ENCODE results near the gene UBR4. TPM values are rescaled to one million over a fixed set of nuclear protein-coding genes. Genes with fewer than 3 reads are reported as not detected.

UBR4 gene
- total RNA-seq, 4 donors from 2014 or later: 214 to 324 (median 272) TPM

DNA sequence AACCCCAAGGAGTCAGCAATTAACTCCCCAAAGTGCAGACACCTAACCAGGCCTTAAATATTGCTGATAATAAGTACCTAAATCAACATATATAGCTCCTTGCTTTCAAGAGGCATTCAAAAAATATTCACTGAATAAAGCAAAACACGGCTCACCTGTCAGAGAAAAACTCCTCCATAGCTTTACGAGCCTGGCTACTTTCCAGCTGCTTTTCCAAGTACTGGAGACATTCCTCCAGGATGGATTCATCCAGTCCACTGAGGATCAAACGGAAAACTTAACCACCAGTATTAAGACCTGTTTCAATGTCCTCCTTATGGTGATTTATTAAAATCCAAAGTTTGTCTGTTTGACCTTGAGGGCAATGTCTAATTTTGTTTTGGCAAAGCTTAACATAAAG lies 44.6 kb downstream of the UBR4 start:
- H3K36me3 ChIP-seq: peaks cover 100% of the 10 kb centered on the region
- no peaks in the 10 kb centered on the region for H3K27me3 ChIP-seq
- 66% methylated on average over 3 of the region's 3 CpGs for WGBS
- H3K4me1 ChIP-seq: peaks cover 7% of the 10 kb centered on the region
- H3K27ac ChIP-seq: no peak overlapping the region
- H3K9me3 ChIP-seq: no peaks in the 10 kb centered on the region
- no peak overlapping the region for H3K4me3 ChIP-seq
- no peak for DNase-seq (ENCODE audit: low spot score in 2 of 2)
- TF ChIP-seq EP300 (IDR thresholded peaks at IDR 0.05) (no peak), POLR2AphosphoS5 (IDR thresholded peaks at IDR 0.05) (no peak), POLR2A (IDR thresholded peaks at IDR 0.05) (no peak)

DNA sequence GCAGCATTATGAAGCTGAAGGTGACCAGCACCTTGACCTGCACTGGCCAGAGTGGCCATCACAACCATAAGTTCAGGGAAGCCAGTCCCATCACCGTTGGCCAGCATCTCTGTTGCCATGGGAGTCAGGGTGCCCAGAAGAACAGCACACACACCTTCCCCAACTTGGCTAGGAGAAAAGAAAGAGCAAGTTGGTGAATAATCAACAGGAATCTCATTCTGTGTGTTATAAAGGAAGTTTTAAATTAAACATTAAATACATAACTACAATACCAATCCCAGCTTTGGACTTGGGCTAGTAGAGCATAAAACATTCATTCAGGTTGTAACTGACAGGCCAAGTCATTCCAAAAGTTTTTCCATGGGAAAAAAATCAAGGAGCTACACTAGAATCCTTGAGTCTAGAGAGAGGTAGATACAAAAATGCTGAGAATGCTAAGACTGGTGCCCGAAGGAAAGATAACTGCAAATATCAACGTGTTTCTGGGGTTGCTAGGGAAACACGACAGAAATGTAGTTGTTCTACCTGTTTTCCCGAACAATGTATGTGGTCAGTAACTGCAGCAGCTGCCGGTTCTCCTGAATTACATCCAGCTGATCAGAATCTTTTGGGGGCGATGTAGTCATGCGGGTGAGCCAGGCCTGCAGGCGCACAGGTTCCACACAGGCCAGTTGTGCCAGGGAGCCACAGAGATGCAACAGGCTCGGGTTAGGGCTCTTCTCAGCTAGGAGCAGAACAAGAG lies 45.6 kb downstream of the UBR4 start:
- no peak overlapping the region for H3K27ac ChIP-seq
- peaks cover 7% of the 10 kb centered on the region for H3K4me1 ChIP-seq
- H3K27me3 ChIP-seq: no peaks in the 10 kb centered on the region
- no peak for TF ChIP-seq POLR2A (IDR thresholded peaks at IDR 0.05)
- TF ChIP-seq, protein P1, sequence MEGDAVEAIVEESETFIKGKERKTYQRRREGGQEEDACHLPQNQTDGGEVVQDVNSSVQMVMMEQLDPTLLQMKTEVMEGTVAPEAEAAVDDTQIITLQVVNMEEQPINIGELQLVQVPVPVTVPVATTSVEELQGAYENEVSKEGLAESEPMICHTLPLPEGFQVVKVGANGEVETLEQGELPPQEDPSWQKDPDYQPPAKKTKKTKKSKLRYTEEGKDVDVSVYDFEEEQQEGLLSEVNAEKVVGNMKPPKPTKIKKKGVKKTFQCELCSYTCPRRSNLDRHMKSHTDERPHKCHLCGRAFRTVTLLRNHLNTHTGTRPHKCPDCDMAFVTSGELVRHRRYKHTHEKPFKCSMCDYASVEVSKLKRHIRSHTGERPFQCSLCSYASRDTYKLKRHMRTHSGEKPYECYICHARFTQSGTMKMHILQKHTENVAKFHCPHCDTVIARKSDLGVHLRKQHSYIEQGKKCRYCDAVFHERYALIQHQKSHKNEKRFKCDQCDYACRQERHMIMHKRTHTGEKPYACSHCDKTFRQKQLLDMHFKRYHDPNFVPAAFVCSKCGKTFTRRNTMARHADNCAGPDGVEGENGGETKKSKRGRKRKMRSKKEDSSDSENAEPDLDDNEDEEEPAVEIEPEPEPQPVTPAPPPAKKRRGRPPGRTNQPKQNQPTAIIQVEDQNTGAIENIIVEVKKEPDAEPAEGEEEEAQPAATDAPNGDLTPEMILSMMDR (IDR thresholded peaks at IDR 0.05): no peak
- no peak for TF ChIP-seq POLR2AphosphoS5 (IDR thresholded peaks at IDR 0.05)
- TF ChIP-seq EP300 (IDR thresholded peaks at IDR 0.05): no peak
- 80% methylated on average over 10 of the region's 10 CpGs for WGBS
- H3K36me3 ChIP-seq: peaks cover 100% of the 10 kb centered on the region
- no peak overlapping the region for H3K4me3 ChIP-seq
- H3K9me3 ChIP-seq: no peaks in the 10 kb centered on the region
- no peak for DNase-seq (ENCODE audit: low spot score in 2 of 2)

DNA sequence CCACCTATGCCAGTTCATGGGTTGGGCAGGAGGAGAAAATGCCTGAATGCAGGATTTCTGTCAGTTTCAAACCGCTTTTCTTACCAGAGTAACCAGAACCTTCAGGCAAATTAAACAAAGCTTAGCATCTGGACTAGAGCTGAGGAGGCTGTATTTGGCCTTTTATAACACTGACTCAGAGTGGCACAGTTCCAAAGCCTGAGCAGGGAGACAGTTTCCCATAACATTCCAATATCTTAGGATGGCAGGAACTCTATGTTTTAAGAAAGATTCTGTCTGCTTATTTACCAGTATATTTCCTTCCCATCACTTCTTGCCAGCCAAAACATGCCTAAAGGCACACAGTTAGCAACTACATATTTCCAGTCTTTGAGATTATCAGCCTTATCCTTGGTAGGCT lies 46.8 kb downstream of the UBR4 start:
- Histone ChIP-seq H3K27ac (no peak overlapping the region), H3K36me3 (peaks cover 100% of the 10 kb centered on the region), H3K4me3 (no peak overlapping the region), H3K9me3 (no peaks in the 10 kb centered on the region), H3K4me1 (peaks cover 7% of the 10 kb centered on the region), H3K27me3 (no peaks in the 10 kb centered on the region)
- 45% methylated on average over 1 of the region's 1 CpG for WGBS
- DNase-seq (ENCODE audit: low spot score in 2 of 2): no peak
- TF ChIP-seq EP300 (IDR thresholded peaks at IDR 0.05) (no peak), POLR2A (IDR thresholded peaks at IDR 0.05) (no peak), POLR2AphosphoS5 (IDR thresholded peaks at IDR 0.05) (no peak)
- TF ChIP-seq, protein P1 (IDR thresholded peaks at IDR 0.05): no peak

DNA sequence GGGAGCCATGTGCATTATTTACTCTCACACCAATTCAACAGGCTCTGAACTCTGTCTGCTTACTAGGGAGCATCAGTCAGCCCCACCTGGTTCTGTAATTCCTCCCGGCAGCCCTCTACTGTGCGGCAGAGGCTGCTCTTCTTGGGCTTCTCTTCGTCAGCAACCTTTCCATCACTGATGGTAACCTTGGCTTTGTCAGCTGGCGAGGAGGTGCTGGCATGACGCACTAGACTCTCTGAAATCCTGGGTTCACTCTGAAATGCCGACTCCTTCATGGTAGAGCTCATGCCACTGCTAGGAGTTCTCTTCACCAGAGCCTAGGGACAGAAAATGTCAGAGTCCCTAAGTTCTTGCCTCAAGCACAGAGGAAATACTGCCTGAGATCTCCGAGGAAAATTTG lies 49.2 kb downstream of the UBR4 start:
- DNase-seq (ENCODE audit: low spot score in 2 of 2): no peak
- peaks cover 10% of the 10 kb centered on the region for H3K4me1 ChIP-seq
- TF ChIP-seq, protein P1 (IDR thresholded peaks at IDR 0.05): no peak
- TF ChIP-seq POLR2A (IDR thresholded peaks at IDR 0.05) (no peak), POLR2AphosphoS5 (IDR thresholded peaks at IDR 0.05) (no peak)
- no peaks in the 10 kb centered on the region for H3K9me3 ChIP-seq
- H3K36me3 ChIP-seq: peaks cover 100% of the 10 kb centered on the region
- WGBS: 94% methylated on average over 7 of the region's 7 CpGs
- H3K4me3 ChIP-seq: no peak overlapping the region
- no peak overlapping the region for H3K27ac ChIP-seq
- no peaks in the 10 kb centered on the region for H3K27me3 ChIP-seq

DNA sequence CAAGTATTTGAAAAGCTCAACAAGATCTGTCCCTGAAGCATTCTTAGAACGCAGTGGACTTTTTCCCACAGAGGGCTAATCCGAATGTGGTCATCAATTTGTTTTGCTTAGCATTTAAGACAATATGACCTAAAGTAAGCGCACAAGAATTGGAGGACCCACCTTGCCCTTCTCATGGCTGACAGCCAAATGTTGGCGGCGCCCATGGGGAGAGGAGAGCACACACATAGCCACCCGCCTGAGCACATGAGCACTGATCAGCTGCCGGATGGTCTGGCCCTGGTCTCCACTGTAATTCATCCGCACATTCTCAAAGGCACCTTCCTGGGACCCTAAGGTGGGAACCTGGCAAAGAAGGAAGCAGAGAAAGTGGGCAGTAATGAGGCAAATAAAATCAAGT lies 52.4 kb downstream of the UBR4 start:
- Histone ChIP-seq H3K27me3 (no peaks in the 10 kb centered on the region), H3K4me3 (no peak overlapping the region), H3K36me3 (peaks cover 100% of the 10 kb centered on the region), H3K4me1 (peaks cover 3% of the 10 kb centered on the region), H3K27ac (no peak overlapping the region), H3K9me3 (no peaks in the 10 kb centered on the region)
- TF ChIP-seq POLR2AphosphoS5 (IDR thresholded peaks at IDR 0.05): no peak
- no peak for TF ChIP-seq EP300 (IDR thresholded peaks at IDR 0.05)
- TF ChIP-seq, protein P1 (IDR thresholded peaks at IDR 0.05): no peak
- TF ChIP-seq POLR2A (IDR thresholded peaks at IDR 0.05): no peak
- DNase-seq (ENCODE audit: low spot score in 2 of 2): no peak
- 81% methylated on average over 8 of the region's 8 CpGs for WGBS

Measured in suprapubic skin (tissue), 4 donors.